Brain microvascular endothelial cell (primary cell): ENCODE measurements around the gene GREB1.

ENCODE experiments used
- DNase-seq: peaks from one replicate; pipeline ENCODE4 v3.0.0-alpha.2; 2020
- H3K27ac ChIP-seq: fragments of 250-450 bp; sonication (Bioruptor Pico); 2 replicates; pipeline ENCODE4 v1.5.1; 2020; ENCODE audit warnings: mild to moderate bottlenecking, moderate library complexity
- H3K27me3 ChIP-seq: fragments of 250-450 bp; sonication (Bioruptor Pico); replicated peaks from 2 replicates; pipeline ENCODE4 v1.5.1; 2020; ENCODE audit warnings: mild to moderate bottlenecking
- H3K36me3 ChIP-seq: fragments of 250-450 bp; sonication (Bioruptor Pico); replicated peaks from 2 replicates; pipeline ENCODE4 v1.5.1; 2020; ENCODE audit warnings: mild to moderate bottlenecking
- H3K4me3 ChIP-seq: 2 replicates; pipeline ENCODE4 v1.5.1; 2011; ENCODE audit warnings: low read depth, mild to moderate bottlenecking, control low read depth, low read length, moderate library complexity
- CTCF ChIP-seq: IDR thresholded peaks from 2 replicates; pipeline ENCODE4 v1.5.1; 2011; ENCODE audit warnings: low read depth, mild to moderate bottlenecking, moderate library complexity, low read length, control low read depth, inconsistent platforms; ENCODE audit errors: missing control alignments
- in situ Hi-C: cut with HindIII; loops from 2 replicates; pipeline ENCODE4 v1.10.0; 2017; ENCODE audit warnings: low sequenced_read_pairs, low pct_ligation_motif_present

GREB1 gene

DNA sequence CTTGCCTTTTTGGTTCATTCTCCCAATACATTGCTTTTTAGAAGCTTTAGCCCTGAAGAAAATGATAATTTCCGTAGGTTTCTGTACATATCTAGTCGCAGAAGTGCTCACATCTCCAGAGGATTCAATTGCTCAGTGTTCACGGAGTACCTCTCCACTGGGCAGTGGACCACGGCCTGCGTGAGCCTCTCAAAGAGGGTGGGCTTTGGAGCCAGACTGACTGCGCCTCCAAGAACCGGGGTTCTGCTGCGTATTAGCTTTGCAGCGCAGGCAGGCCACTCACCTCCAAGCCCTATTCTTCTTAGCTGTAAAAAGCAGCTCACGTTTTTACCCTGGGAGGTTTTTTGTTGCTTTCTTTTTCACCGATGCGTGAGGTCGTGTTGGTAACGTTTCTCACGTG, 100.7 kb downstream of the GREB1 start:
- in situ Hi-C loops, result no loop called here

GRCh38 chr2:11635141-11635540, 101.3 kb downstream of the GREB1 start:
- in situ Hi-C loops, result no loop called here
- no peak for TF ChIP-seq CTCF
- Histone ChIP-seq H3K27me3 (no peaks in the 10 kb centered on the region), H3K36me3 (no peaks in the 10 kb centered on the region), H3K4me3 (no peak overlapping the region), H3K27ac (no peak overlapping the region)
- no peak for DNase-seq

More for the DNA sequence above, 100.7 kb downstream of the GREB1 start:
- Histone ChIP-seq H3K4me3 (no peak overlapping the region), H3K27ac (no peak overlapping the region), H3K36me3 (no peaks in the 10 kb centered on the region), H3K27me3 (no peaks in the 10 kb centered on the region)
- TF ChIP-seq CTCF, result no peak
- DNase-seq, result no peak

DNA sequence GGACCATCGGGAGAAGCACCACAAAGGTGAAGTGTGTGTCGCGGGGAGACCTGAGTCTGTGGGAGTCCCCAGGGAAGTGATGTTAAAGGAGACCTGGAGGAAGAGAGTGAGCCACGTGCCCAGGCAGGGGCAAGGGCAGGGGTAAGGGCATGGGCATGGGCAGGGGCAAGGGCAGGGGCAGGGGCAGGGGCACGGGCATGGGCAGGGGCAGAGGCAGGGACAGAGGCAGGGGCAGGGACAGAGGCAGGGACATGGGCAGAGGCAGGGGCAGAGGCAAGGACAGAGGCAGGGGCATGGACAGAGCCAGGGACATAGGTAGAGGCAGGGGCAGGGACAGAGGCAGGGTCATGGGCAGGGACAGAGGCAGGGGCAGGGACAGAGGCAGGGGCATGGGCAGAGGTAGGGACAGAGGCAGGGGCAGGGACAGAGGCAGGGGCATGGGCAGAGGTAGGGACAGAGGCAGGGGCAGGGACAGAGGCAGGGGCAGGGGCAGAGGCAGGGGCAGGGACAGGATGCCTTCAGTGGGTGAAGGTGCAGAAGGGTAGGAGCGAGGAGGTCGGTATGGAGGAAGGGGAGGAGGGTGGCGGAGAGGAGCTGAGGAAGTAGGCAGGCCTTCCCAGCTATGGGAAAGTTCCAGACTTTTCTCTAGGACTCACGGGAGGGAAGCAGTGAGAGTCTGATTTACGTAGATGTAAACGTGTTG, 102.9 kb downstream of the GREB1 start:
- H3K36me3 ChIP-seq, result no peaks in the 10 kb centered on the region
- H3K4me3 ChIP-seq, result no peak overlapping the region
- no peak for DNase-seq
- no peak overlapping the region for H3K27ac ChIP-seq
- no peak for TF ChIP-seq CTCF
- H3K27me3 ChIP-seq, result no peaks in the 10 kb centered on the region
- in situ Hi-C loops, result no loop called here

DNA sequence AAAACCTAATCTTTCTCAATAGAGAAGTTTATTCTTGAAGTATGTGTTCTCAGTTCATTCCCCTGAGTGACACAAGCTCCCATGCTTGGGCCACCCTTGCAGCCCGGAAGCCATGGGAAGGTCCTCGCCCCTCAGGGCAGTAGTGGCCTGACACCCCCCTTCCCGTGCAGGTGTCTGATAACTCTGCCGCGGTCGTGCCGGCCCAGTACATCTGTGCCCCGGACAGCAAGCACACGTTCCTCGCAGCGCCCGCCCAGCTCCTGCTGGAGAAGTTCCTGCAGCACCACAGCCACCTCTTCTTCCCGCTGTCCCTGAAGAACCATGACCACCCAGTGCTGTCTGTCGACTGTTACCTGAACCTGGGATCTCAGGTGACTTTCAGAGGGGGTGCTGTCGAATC, 103.7 kb downstream of the GREB1 start:
- DNase-seq, result no peak
- H3K27ac ChIP-seq, result no peak overlapping the region
- H3K4me3 ChIP-seq, result no peak overlapping the region
- no peaks in the 10 kb centered on the region for H3K27me3 ChIP-seq
- in situ Hi-C loops, result no loop called here
- H3K36me3 ChIP-seq, result no peaks in the 10 kb centered on the region
- TF ChIP-seq CTCF, result no peak

- DNase-seq, result no peak
- in situ Hi-C loops, result no loop called here
- Histone ChIP-seq H3K36me3 (no peaks in the 10 kb centered on the region), H3K27ac (no peak overlapping the region), H3K4me3 (no peak overlapping the region), H3K27me3 (no peaks in the 10 kb centered on the region)
- TF ChIP-seq CTCF, result no peak
Observed at GRCh38 chr2:11639503-11639902, 105.7 kb downstream of the GREB1 start.

GRCh38 chr2:11640132-11640531, 106.3 kb downstream of the GREB1 start:
- Histone ChIP-seq H3K27me3 (no peaks in the 10 kb centered on the region), H3K27ac (no peak overlapping the region), H3K4me3 (no peak overlapping the region), H3K36me3 (no peaks in the 10 kb centered on the region)
- in situ Hi-C loops, result no loop called here
- DNase-seq, result no peak
- TF ChIP-seq CTCF, result no peak
